Body of pancreas (tissue), 4 donors: Measurements from ENCODE around the gene GLDN. TPM values are rescaled to one million over a fixed set of nuclear protein-coding genes. Genes with fewer than 3 reads are reported as not detected.

ENCODE experiments used
- ATAC-seq: fragments of 150-250 bp; one replicate; pipeline ENCODE4 v1.9.1; 2016
- DNase-seq, 4 donors: peaks; one replicate each; pipeline ENCODE4 v3.0.0-alpha.2; 2019
- H3K27ac ChIP-seq, 4 donors: fragments of 200-600 bp; sonication (generic); 1 replicate in 3 of 4; 2 replicates in 1 of 4; pipeline versions ENCODE4 v1.5.1 to v1.6.1; 2016 to 2019; ENCODE audit warnings: mild to moderate bottlenecking in 1 of 4, mixed read lengths in 1 of 4, moderate library complexity in 1 of 4
- H3K27me3 ChIP-seq, 2 donors: fragments of 200-600 bp; sonication (generic); one replicate each; pipeline ENCODE4 v1.6.0; 2016; ENCODE audit warnings: mild to moderate bottlenecking in 1 of 2
- H3K36me3 ChIP-seq, 2 donors: fragments of 200-600 bp; sonication (generic); replicated peaks in 1 of 2; 2 replicates each; pipeline ENCODE4 v1.5.1; 2016; ENCODE audit warnings: low read depth in 2 of 2; ENCODE audit not compliant: insufficient read depth in 1 of 2
- H3K4me1 ChIP-seq: fragments of 200-600 bp; sonication (generic); one replicate; pipeline ENCODE4 v1.6.0; 2016
- H3K4me3 ChIP-seq, 2 donors: fragments of 200-600 bp; sonication (generic); 1 replicate in 1 of 2; 2 replicates in 1 of 2; pipeline ENCODE4 v1.5.1; 2016 to 2019
- H3K9me3 ChIP-seq, 3 donors: fragments of 200-600 bp; sonication (generic); 1 replicate in 2 of 3; 2 replicates in 1 of 3; pipeline ENCODE4 v1.5.1; 2016
- CTCF ChIP-seq, 7 experiments: fragments of 450-650 bp in 4 of 7; fragments of 200-600 bp in 3 of 7; sonication (generic) in 3 of 7; IDR thresholded peaks; one replicate each; pipeline ENCODE4 v1.5.1; 2016 to 2019; ENCODE audit warnings: antibody characterized with exemption in 7 of 7
- POLR2A ChIP-seq, 3 donors: fragments of 450-650 bp; IDR thresholded peaks; one replicate each; pipeline ENCODE4 v1.6.1; 2016; ENCODE audit warnings: antibody characterized with exemption in 3 of 3, mild to moderate bottlenecking in 2 of 3
- WGBS, 2 donors: methylation state at CpG; one replicate each; pipeline ENCODE4 v1.1.5; 2017; 5-methylcytosine and 5-hydroxymethylcytosine counted together
- intact Hi-C: fragments of 100-400 bp; cut with DNase I; formaldehyde crosslinking; loops from one replicate; pipeline ENCODE4 v1.15.1; 2023
- microRNA-seq, 2 donors: library from miRNA; unstranded; fragments of <30 nt; microRNA quantifications; one replicate each; pipeline ENCODE4, GENCODE V29; 2016; ENCODE audit warnings: borderline number of aligned reads in 2 of 2, borderline replicate concordance in 2 of 2
- small RNA-seq: library from RNA; depleted of rRNA; stranded (forward); fragments of <200 nt; gene quantifications from one replicate; pipeline ENCODE3, GENCODE V24; 2016
- total RNA-seq, 2 donors: library from RNA; depleted of rRNA; stranded (reverse); fragments of >200 nt; gene quantifications; one replicate each; pipeline ENCODE4 v1.1.0, GENCODE V29; 2016

Gene GLDN
- total RNA-seq, 2 donors from 2014 or later = 2.6 to 5.6 TPM

- no peaks in the 10 kb centered on the region for H3K27me3 ChIP-seq
- no peaks in the 10 kb centered on the region for H3K9me3 ChIP-seq
- WGBS, 2 donors = 63 to 69% methylated on average over 4 of the region's 4 CpGs
- H3K4me3 ChIP-seq = no peak overlapping the region
- peaks cover 0 to 2% of the 10 kb centered on the region in 2 donors for H3K36me3 ChIP-seq
- DNase-seq = no peak
- TF ChIP-seq CTCF (IDR thresholded peaks at IDR 0.05) (no peak), POLR2A (IDR thresholded peaks at IDR 0.05) (no peak)
- peaks cover 4% of the 10 kb centered on the region for H3K4me1 ChIP-seq
- H3K27ac ChIP-seq = peak overlapping the region in 3 of 4 donors; percentile 5 to 11 (median 6)
- ATAC-seq = peak; percentile 11
- intact Hi-C loops = no loop called here
Measured at GRCh38 chr15:51447855-51448621, 106.6 kb downstream of the GLDN start.

- 72 to 75% methylated on average over 7 of the region's 7 CpGs for WGBS, 2 donors
- H3K4me1 ChIP-seq = peaks cover 4% of the 10 kb centered on the region
- TF ChIP-seq CTCF (IDR thresholded peaks at IDR 0.05) (no peak), POLR2A (IDR thresholded peaks at IDR 0.05) (no peak)
- H3K9me3 ChIP-seq = no peaks in the 10 kb centered on the region
- DNase-seq (no peak), ATAC-seq (no peak)
- H3K4me3 ChIP-seq = no peak overlapping the region
- peak overlapping the region in 3 of 4 donors; percentile 5 to 58 (median 11) for H3K27ac ChIP-seq
- no peaks in the 10 kb centered on the region for H3K27me3 ChIP-seq
- intact Hi-C loops = no loop called here
- peaks cover 0 to 2% of the 10 kb centered on the region in 2 donors for H3K36me3 ChIP-seq
Measured at GRCh38 chr15:51448622-51449399, 107.4 kb downstream of the GLDN start.

GRCh38 chr15:51450001-51450400, 108.5 kb downstream of the GLDN start:
- intact Hi-C loops = no loop called here
- Histone ChIP-seq H3K36me3 (peaks cover 0 to 2% of the 10 kb centered on the region in 2 donors), H3K4me3 (no peak overlapping the region), H3K9me3 (no peaks in the 10 kb centered on the region), H3K27me3 (no peaks in the 10 kb centered on the region), H3K4me1 (peaks cover 4% of the 10 kb centered on the region), H3K27ac (peak overlapping the region in 2 of 4 donors; percentile 41 to 58)
- DNase-seq (peak; percentile 14 to 38 (median 16)), ATAC-seq (peak; percentile 87)
- TF ChIP-seq POLR2A (IDR thresholded peaks at IDR 0.05) = no peak
- TF ChIP-seq CTCF (IDR thresholded peaks at IDR 0.05) = no peak
- WGBS, 2 donors = 58 to 65% methylated on average over 6 of the region's 6 CpGs

Small RNAs within 50 kb of the gene (microRNA-seq; reads per million reads assigned to microRNA genes)
- gene MIR7973-1 (0 reads per million in 2 donors), gene MIR7973-2 (0 reads per million in 2 donors)

Small RNAs within 50 kb of the gene (small RNA-seq; reads per million reads assigned to genes)
- gene AC020891.4 = not detected
- not detected for gene MIR7973-1

Other genes with a start within 250 kb of the GLDN start
- 1 to 10 TPM in 1 of 2 donors, not detected in 1; 2.9 TPM for gene TNFAIP8L3, start 246.7 kb upstream of the GLDN start, total RNA-seq
- gene CYP19A1, start 3.1 kb upstream of the GLDN start, total RNA-seq = under 1 TPM in 1 of 2 donors, not detected in 1; 0.26 TPM